DLD1 (cell line): ENCODE results near the gene HMGCS2.
"Not testable (repeated sequence)": the region's sequence is repeated elsewhere in the genome, so short reads cannot be mapped to it uniquely, and the experiment has no call there.

ENCODE experiments used
- in situ Hi-C: cut with HindIII; loops from 2 replicates; pipeline ENCODE4 v1.10.0; 2017; ENCODE audit warnings: low sequenced_read_pairs

Gene HMGCS2

GRCh38 chr1:119732465-119733168 is 36.1 kb downstream of the HMGCS2 start:
- in situ Hi-C loops: no loop called here

DNA sequence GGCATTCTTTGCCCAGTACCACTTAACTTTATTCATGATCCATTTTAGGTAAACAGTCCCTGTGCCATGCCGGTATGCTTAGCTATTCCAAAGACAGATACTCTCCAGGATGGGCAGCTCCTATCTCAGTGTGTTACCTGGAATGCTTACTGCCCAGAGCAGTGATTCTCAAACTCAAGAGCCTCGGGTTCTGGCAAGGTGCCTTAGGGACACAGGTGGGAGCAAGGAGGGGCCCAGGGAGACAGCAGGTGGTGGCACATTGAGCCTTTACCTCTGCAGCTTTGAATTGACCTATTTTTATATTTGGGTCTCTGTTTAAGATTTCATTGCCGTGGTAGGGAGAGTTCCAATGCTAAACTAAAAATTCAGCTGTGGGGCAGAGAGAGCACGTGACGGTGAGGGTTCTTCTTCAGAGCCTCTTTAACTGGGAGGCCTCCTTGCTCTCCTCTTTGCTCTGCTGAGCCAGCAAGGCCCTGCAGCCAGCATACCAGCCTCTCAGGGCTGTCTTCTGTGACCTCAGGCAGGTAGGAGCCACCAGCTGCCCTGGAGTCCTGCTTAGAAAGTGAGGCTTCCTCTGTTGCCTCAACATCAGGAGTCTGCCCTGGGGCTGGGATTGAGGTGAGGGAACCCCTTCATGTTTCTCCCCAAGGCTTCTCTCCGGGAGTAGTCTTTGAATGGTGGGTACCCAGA is 36.8 kb downstream of the HMGCS2 start:
- in situ Hi-C loops: no loop called here

GRCh38 chr1:119731060-119731459 is 37.6 kb downstream of the HMGCS2 start:
- in situ Hi-C loops: no loop called here

DNA sequence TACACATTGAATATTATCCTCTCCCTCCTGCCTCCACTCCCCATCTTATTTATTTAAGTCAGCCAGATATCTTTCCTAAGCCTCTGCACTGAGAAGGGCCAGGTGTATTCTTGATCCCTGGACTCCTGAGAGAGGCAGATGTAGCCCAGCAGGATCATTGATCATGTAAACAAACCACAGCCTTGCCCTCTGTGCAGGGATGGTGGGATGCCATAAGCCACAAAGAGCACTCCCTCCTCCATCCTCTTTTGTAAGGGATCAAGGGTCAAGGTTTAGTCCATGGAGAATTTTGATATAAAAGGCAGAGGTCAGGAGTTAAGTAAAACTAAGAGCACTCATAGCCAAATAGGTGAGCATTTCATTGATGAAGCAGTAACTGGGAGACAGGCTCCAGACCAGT is 39.7 kb downstream of the HMGCS2 start:
- in situ Hi-C loops: no loop called here

- in situ Hi-C loops: no loop called here
These were observed 40.7 kb downstream of the HMGCS2 start for GRCh38 chr1:119727991-119728390.

GRCh38 chr1:119725626-119726025 is 43.1 kb downstream of the HMGCS2 start:
- in situ Hi-C loops: no loop called here

GRCh38 chr1:119724611-119725218 is 44.0 kb downstream of the HMGCS2 start:
- in situ Hi-C loops: no loop called here

DNA sequence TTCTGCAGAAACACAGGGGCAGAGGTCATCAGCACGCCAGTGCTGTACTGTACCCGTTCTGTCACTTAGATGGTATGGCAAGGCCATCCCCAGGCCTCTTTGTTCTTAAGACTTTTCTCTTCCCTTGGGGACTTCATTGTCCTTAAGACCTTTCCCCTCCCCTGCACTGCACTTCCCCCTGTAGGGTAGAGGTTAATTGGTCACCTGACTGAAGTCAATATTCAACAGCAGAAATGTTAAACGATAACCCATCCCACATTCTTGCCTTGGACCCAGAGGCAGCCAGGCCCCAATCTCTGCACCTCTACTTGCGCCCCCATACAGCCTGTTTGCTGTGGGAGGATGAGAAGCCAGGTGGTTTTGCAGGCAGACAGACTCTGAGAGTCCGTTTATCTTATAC is 46.8 kb downstream of the HMGCS2 start:
- in situ Hi-C loops: no loop called here

GRCh38 chr1:119720866-119721440 is 47.8 kb downstream of the HMGCS2 start:
- in situ Hi-C loops: no loop called here

DNA sequence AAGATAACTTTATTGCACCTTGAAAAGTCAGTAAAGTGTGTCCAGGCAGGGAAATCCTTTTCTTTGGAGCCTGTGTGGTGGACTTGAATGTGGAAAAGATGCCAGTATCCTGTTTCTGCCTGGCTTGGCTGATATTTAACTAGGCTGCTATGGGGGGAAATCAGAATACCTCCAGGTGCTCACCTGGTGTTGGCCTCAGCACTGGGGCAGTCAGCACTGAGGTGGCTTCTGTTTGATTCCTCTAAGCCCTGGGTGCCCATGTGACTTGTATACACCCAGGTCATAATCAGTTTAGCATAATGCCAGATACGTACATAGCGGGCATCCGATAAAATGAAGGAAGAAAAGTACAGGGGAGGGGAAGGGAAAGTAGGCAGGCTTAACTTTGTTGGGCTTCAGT is 49.7 kb downstream of the HMGCS2 start:
- in situ Hi-C loops: no loop called here

DNA sequence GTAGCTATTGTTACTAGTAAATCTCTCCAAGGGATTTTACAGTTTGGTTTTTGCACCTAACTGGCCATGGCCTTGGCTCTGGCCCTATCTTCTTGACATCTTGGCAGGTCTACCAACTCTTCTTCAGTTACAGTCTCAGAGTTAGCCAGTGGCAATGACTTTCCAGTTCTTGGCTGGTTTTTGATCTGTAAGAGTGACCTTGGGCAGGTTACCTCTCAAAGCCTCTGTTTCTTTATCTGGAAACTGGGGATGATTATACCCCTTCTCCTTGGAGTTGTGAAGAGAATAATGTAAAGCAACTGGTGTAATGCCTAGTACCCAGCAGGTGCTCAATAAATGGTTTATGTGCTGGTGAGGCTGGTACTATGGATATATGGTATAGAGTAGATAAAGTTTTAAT is 50.3 kb downstream of the HMGCS2 start:
- in situ Hi-C loops: no loop called here

- in situ Hi-C loops: no loop called here
These were observed 53.2 kb downstream of the HMGCS2 start for GRCh38 chr1:119715542-119715941.

DNA sequence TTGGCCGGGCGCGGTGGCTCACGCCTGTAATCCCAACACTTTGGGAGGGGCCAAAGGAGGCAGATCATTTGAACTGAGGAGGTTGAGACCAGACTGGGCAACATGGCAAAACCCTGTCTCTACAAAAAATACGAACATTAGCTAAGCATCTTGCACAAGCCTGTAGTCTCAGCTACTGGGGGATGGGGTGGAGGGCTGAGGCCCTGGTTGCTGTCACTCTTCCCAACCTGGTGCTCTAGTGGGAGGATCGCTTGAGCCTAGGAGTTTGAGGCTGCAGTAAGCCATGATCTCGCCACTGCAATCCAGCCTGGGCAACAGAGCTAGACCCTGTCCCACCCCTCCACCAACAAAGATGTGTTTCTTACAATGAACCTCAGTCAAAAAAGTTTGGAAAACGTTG is 54.1 kb downstream of the HMGCS2 start:
- in situ Hi-C loops: no loop called here

DNA sequence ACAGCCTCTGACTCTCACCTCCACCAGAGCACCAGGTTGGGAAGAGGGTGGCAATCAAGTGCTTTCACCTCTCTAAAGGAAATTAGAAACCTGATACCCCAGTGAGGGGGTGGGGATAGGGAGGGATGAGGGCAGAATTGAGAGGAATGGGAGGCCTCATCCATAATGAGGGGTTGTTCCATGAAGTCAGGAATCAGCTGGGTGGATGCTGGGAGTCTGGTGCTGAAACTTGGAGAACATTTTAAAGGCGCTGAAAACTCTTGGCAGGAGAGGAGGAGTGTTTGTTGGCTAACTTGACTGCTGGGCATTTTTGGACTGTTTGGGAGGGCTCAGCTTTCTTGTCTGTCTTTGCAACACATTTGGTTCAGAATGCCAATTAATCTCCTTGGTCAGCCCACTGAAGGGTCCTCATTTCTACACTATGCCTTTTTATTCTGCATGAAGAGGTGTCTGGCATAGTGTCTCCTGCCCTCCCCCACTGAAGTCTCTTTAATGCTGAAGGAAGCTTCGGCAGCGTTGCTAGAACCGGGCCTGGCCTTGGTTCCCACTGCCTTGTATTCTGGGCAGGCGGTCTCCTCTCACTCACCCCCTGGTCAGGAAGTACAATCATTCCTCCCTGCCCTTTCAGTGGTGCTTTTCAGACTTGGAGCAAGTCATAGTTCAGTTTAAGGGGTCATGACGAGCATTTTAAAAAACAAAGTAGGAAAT is 54.8 kb downstream of the HMGCS2 start:
- in situ Hi-C loops: no loop called here

GRCh38 chr1:119713039-119713748 is 55.5 kb downstream of the HMGCS2 start:
- in situ Hi-C loops: no loop called here

- in situ Hi-C loops: no loop called here
These were observed 56.2 kb downstream of the HMGCS2 start for GRCh38 chr1:119712342-119713038.

DNA sequence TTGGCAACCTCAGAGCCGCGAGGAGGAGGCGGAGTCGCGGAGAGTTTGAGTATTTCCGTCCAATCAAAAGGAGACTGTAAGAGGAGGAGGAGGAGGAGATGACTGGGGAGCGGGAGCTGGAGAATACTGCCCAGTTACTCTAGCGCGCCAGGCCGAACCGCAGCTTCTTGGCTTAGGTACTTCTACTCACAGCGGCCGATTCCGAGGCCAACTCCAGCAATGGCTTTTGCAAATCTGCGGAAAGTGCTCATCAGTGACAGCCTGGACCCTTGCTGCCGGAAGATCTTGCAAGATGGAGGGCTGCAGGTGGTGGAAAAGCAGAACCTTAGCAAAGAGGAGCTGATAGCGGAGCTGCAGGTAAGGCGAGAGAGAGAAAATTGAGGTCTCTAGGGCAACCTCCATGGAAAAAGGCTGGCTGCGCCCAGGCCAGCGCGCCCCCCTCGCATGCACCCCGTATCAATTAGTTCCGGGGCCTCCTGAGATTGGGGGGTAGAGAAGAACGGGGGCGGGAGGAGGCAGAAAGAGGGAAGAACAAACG is 56.8 kb downstream of the HMGCS2 start, which contains the start of gene PHGDH:
PHGDH (plus strand) TSS at position 131 of the 538 bp plus-strand sequence; CDS start at position 220, 89 bp downstream.
- in situ Hi-C loops: no loop called here

DNA sequence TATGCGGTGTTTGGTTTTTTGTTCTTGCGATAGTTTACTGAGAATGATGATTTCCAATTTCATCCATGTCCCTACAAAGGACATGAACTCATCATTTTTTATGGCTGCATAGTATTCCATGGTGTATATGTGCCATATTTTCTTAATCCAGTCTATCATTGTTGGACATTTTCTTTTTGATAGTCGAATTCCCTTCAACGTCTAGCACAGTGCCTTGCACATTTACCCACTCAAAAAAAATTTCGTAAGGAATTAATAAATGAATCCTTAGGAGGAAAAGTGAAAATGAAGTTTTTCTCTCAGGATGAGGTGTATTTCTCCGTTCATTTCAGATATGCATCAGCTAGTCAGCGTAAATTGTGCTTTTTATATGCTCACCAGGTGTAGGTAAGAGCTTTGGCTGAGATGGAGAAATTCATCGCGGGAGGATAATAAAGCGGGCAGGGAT is 57.3 kb downstream of the HMGCS2 start:
- in situ Hi-C loops: not testable (repeated sequence)

DNA sequence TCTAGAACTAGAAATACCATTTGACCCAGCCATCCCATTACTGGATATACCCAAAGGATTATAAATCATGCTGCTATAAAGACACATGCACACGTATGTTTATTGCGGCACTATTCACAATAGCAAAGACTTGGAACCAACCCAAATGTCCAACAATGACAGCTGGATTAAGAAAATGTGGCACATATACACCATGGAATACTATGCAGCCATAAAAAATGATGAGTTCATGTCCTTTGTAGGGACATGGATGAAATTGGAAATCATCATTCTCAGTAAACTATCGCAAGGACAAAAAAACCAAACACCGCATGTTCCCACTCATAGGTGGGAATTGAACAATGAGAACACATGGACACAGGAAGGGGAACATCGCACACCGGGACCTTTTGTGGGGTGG is 62.1 kb downstream of the HMGCS2 start:
- in situ Hi-C loops: not testable (repeated sequence)
